ENCODE measurements around the gene DNM3. TPM values are rescaled to one million over a fixed set of nuclear protein-coding genes. Genes with fewer than 3 reads are reported as not detected.

DNM3 gene
- total and polyA plus RNA-seq, 12 donors: 7.2 to 78.6 (median 18.4) TPM

GRCh38 chr1:172112576-172112975 lies 271.3 kb downstream of the DNM3 start:
- Histone ChIP-seq H3K4me1 (replicated peaks in 1 of 2) (no peaks in the 10 kb centered on the region), H3K36me3 (replicated peaks in 1 of 2) (no peaks in the 10 kb centered on the region), H3K4me3 (no peak overlapping the region), H3K27me3 (no peaks in the 10 kb centered on the region), H3K27ac (no peak overlapping the region), H3K9me3 (replicated peaks in 1 of 3) (no peaks in the 10 kb centered on the region)
- WGBS, 4 donors: 91 to 98% (median 96%) methylated on average over 1 of the region's 1 CpG
- no peak for DNase-seq
- intact Hi-C loops (cut with DNase I): no loop called here
- TF ChIP-seq POLR2A (IDR thresholded peaks at IDR 0.05): no peak
- no peak for TF ChIP-seq CTCF (IDR thresholded peaks at IDR 0.05)

GRCh38 chr1:172117800-172118199 lies 276.5 kb downstream of the DNM3 start:
- no peak for DNase-seq
- Histone ChIP-seq H3K36me3 (replicated peaks in 1 of 2) (no peaks in the 10 kb centered on the region), H3K9me3 (replicated peaks in 1 of 3) (no peaks in the 10 kb centered on the region), H3K4me3 (no peak overlapping the region), H3K27ac (no peak overlapping the region), H3K27me3 (no peaks in the 10 kb centered on the region), H3K4me1 (replicated peaks in 1 of 2) (peaks cover 0 to 17% of the 10 kb centered on the region in 2 donors)
- intact Hi-C loops (cut with DNase I): no loop called here
- 81 to 89% (median 84%) methylated on average over 1 of the region's 1 CpG for WGBS, 4 donors
- no peak for TF ChIP-seq CTCF (IDR thresholded peaks at IDR 0.05)
- no peak for TF ChIP-seq POLR2A (IDR thresholded peaks at IDR 0.05)

DNA sequence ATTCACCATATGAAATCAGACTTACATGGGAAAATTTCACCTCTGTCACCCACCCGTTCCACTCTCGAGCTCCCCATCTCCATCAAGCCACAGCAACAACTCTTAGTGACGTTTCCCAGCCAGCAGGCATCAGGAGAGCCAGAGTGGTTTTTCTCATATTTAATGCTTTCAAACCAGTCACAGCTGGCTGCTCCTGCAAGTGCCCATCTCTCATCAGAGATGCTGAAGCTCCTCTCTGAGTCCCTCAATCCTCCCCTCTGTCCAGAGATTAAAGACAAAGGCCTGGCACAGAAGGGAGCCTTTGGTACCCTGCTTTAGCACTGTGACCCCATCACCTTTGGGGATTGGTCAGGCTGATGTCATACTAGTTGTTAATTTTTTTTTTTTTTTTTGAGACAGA lies 277.3 kb downstream of the DNM3 start:
- H3K4me3 ChIP-seq: no peak overlapping the region
- TF ChIP-seq POLR2A (IDR thresholded peaks at IDR 0.05): no peak
- no peak for TF ChIP-seq CTCF (IDR thresholded peaks at IDR 0.05)
- H3K36me3 ChIP-seq (replicated peaks in 1 of 2): no peaks in the 10 kb centered on the region
- no peak for DNase-seq
- H3K4me1 ChIP-seq (replicated peaks in 1 of 2): peaks cover 0 to 17% of the 10 kb centered on the region in 2 donors
- intact Hi-C loops (cut with DNase I): no loop called here
- 93 to 94% (median 93%) methylated on average over 3 of the region's 3 CpGs for WGBS, 4 donors
- H3K9me3 ChIP-seq (replicated peaks in 1 of 3): no peaks in the 10 kb centered on the region
- H3K27ac ChIP-seq: no peak overlapping the region
- no peaks in the 10 kb centered on the region for H3K27me3 ChIP-seq

GRCh38 chr1:172119184-172119583 lies 277.9 kb downstream of the DNM3 start:
- TF ChIP-seq POLR2A (IDR thresholded peaks at IDR 0.05): no peak
- no peak for TF ChIP-seq CTCF (IDR thresholded peaks at IDR 0.05)
- Histone ChIP-seq H3K27me3 (no peaks in the 10 kb centered on the region), H3K4me1 (replicated peaks in 1 of 2) (peaks cover 0 to 17% of the 10 kb centered on the region in 2 donors), H3K36me3 (replicated peaks in 1 of 2) (no peaks in the 10 kb centered on the region), H3K9me3 (replicated peaks in 1 of 3) (no peaks in the 10 kb centered on the region), H3K4me3 (no peak overlapping the region), H3K27ac (no peak overlapping the region)
- no peak for DNase-seq
- WGBS, 4 donors: 93 to 96% (median 96%) methylated on average over 10 of the region's 10 CpGs
- intact Hi-C loops (cut with DNase I): no loop called here

Data from adrenal gland (tissue), 12 donors.